HFF-Myc (cell line): ENCODE data around the gene P2RY8.

ENCODE experiments used
- DNase-seq: peaks from one replicate; pipeline ENCODE4 v3.0.0-alpha.2; 2011; ENCODE audit warnings: low read depth; ENCODE audit errors: extremely low read depth
- H3K4me3 ChIP-seq: replicated peaks from 2 replicates; pipeline ENCODE4 v1.5.1; 2011; ENCODE audit warnings: low read depth, mild to moderate bottlenecking, control low read depth, low read length
- CTCF ChIP-seq: IDR thresholded peaks from 2 replicates; pipeline ENCODE4 v1.5.1; 2012; ENCODE audit warnings: mild to moderate bottlenecking, low read depth, low read length, control low read depth; ENCODE audit errors: missing control alignments

P2RY8 gene

GRCh38 chrX:1444561-1445500 is 92.2 kb downstream of the P2RY8 start:
- H3K4me3 ChIP-seq, result no peak overlapping the region
- TF ChIP-seq CTCF, result no peak
- no peak for DNase-seq

GRCh38 chrX:1443496-1444075 is 93.4 kb downstream of the P2RY8 start:
- no peak for TF ChIP-seq CTCF
- no peak overlapping the region for H3K4me3 ChIP-seq
- DNase-seq, result no peak

GRCh38 chrX:1442724-1443367 is 94.1 kb downstream of the P2RY8 start:
- no peak for TF ChIP-seq CTCF
- H3K4me3 ChIP-seq, result no peak overlapping the region
- no peak for DNase-seq

GRCh38 chrX:1442016-1442665 is 94.8 kb downstream of the P2RY8 start:
- DNase-seq, result no peak
- no peak for TF ChIP-seq CTCF
- no peak overlapping the region for H3K4me3 ChIP-seq

- no peak for TF ChIP-seq CTCF
- no peak for DNase-seq
- H3K4me3 ChIP-seq, result no peak overlapping the region
These were observed 96.5 kb downstream of the P2RY8 start for GRCh38 chrX:1440506-1440905.

- no peak for DNase-seq
- TF ChIP-seq CTCF, result no peak
- no peak overlapping the region for H3K4me3 ChIP-seq
These were observed 101.6 kb downstream of the P2RY8 start for GRCh38 chrX:1435241-1435895.
